Right forelimb (tissue), 1 donor: ENCODE measurements around the gene RAPH1.

Experiments used
- DNase-seq: peaks from one replicate; pipeline ENCODE4 v3.0.0-alpha.2; 2018

RAPH1 gene

GRCh38 chr2:203360833-203361430 is 174.2 kb downstream of the RAPH1 start:
- DNase-seq: no peak

GRCh38 chr2:203359450-203359849 is 175.7 kb downstream of the RAPH1 start:
- DNase-seq: no peak

DNA sequence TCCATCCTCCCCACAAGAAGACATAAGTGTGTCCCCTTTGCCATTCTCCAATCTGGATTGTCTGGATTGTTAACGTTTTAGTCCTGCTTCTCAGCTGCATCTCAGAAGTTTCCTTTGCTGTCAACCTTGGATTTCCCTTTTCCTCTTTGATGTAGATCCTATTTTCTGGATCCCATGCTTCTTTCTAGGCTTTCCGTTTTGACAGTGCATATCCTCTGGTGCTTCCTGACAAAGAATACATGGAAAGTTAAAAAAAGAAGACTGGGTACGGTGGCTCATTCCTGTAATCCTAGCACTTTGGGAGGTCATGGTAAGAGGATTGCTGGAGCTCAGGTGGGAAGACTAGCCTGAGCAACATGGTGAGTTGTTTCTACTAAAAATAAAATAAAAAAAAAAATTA is 180.1 kb downstream of the RAPH1 start:
- DNase-seq: no peak

DNA sequence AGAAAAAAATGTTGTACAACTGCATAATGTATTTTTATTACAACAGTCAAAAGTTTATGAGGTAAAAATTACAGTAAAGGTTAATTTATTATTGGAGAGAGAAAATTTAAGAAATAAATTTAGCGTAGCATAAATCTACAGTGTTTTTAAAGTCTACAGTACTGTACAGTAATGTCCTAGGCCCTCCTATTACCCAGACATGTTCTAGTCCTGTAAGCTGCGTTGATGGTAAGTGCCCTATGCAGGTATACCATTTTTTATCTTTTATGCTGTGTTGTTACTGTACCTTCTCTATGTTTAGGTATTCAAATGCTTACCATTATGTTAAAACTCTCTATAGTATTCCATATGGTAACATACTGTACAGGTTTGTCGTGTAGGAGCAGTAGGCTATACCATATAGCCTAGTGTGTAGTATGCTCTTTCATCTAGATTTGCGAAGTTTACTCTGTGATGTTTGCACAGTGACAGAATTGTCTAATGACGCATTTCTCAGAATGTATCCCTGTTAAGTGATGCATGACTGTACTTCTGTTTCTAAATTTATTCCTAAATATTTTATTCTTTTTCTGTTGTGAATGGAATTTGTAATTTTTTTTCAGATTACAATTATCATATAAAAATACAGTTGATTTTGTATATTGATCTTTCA is 182.4 kb downstream of the RAPH1 start:
- DNase-seq: no peak

DNA sequence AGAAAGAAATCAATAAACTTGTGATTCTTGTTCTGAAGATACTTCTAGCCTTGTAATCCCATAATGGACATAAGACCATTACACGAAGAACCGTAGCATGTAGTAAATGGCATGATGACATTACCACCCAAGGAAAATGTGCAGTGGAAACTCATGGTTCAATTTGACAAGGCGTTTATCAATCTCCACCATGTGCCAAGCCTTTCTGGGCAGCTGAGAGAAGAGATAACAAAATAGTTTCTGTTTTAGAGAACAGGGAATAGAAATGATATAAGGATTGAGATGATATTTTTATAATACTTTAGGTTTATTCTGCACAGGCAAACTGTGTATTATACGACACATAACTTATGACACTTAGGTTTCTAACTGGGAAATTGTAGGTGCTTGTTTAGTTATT is 187.7 kb downstream of the RAPH1 start:
- no peak for DNase-seq

DNA sequence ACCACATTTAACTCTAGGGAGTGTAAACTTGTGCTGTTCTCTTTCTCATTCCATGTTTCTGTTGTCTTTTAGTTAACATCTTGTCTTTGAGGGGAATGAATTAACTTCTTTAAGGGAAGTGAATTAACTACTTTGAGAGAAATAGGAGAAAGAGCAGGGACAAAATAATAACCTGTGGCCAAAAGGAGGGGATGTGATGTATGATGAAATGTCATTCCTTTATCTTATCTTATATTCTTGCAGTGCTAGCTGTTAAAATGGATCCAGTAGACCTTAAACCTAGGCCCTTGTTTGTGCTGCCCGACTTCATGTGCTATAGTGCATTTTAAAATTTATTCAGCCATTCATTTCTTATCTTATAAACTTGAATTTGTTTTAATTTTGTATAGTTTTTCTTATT is 188.5 kb downstream of the RAPH1 start:
- no peak for DNase-seq

DNA sequence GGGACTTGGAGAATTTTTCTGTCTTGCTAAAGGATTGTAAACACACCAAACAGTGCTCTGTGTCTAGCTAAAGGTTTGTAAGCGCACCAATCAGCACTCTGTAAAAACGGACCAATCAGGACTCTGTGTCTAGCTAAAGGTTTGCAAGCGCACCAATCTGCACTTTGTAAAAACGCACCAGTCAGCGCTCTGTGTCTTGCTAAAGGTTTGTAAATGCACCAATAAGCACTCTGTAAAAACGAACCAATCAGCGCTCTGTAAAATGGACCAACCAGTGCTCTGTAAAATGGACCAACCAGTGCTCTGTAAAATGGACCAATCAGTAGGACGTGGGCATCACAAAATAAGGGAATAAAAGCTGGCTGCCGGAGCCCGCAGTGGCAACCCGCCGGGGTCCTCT is 190.4 kb downstream of the RAPH1 start:
- no peak for DNase-seq
